ENCODE measurements around the gene GLYR1.

GLYR1 gene

GRCh38 chr16:4803401-4803844, 43.7 kb downstream of the GLYR1 start:
- no peak for DNase-seq

- peak; percentile 89 for DNase-seq
These were observed 44.3 kb downstream of the GLYR1 start for GRCh38 chr16:4802659-4803287.

GRCh38 chr16:4801962-4802658, 45.0 kb downstream of the GLYR1 start, which contains the start of gene ROGDI:
Gene ROGDI, minus strand, starts transcription at chr16:4802633. Its CDS starts 62 bp downstream, at chr16:4802571.
- DNase-seq, result peak; percentile 78

- DNase-seq, result no peak
These were observed 45.8 kb downstream of the GLYR1 start for GRCh38 chr16:4801051-4801961.

- DNase-seq, result no peak
These were observed 46.6 kb downstream of the GLYR1 start for GRCh38 chr16:4800290-4801041.

- no peak for DNase-seq
These were observed 47.8 kb downstream of the GLYR1 start for GRCh38 chr16:4799171-4799855.

- no peak for DNase-seq
These were observed 48.6 kb downstream of the GLYR1 start for GRCh38 chr16:4798456-4798855.

- DNase-seq, result no peak
These were observed 49.3 kb downstream of the GLYR1 start for GRCh38 chr16:4797805-4798252.

- no peak for DNase-seq
These were observed 49.9 kb downstream of the GLYR1 start for GRCh38 chr16:4796982-4797804.

- DNase-seq, result no peak
These were observed 51.1 kb downstream of the GLYR1 start for GRCh38 chr16:4795828-4796572.

GRCh38 chr16:4795181-4795827, 51.8 kb downstream of the GLYR1 start, which contains the start of gene SMIM22:
Gene SMIM22, plus strand, starts transcription at chr16:4795369. Its CDS starts 366 bp downstream, at chr16:4795735.
- peak; percentile 28 for DNase-seq

- DNase-seq, result no peak
These were observed 54.1 kb downstream of the GLYR1 start for GRCh38 chr16:4792951-4793513.

GRCh38 chr16:4790871-4791270, 56.2 kb downstream of the GLYR1 start:
- DNase-seq, result no peak

GRCh38 chr16:4790261-4790660, 56.8 kb downstream of the GLYR1 start:
- no peak for DNase-seq

GRCh38 chr16:4788910-4789309, 58.2 kb downstream of the GLYR1 start:
- no peak for DNase-seq

- DNase-seq, result no peak
These were observed 58.6 kb downstream of the GLYR1 start for GRCh38 chr16:4788489-4788889.

- no peak for DNase-seq
These were observed 59.2 kb downstream of the GLYR1 start, which contains the start of gene SEPTIN12 for GRCh38 chr16:4787627-4788482. Gene SEPTIN12, minus strand, starts transcription at chr16:4788345. Its CDS starts 700 bp downstream, at chr16:4787645.

- DNase-seq, result no peak
These were observed 60.0 kb downstream of the GLYR1 start for GRCh38 chr16:4787068-4787467.

Data from NCI-H2227 treated with DMSO at 0.1 percent for 48 hours (cell line).